HepG2 (cell line): ENCODE measurements around the gene USF1. TPM values are rescaled to one million over a fixed set of nuclear protein-coding genes. Genes with fewer than 3 reads are reported as not detected.

Source experiments
- CENPX ChIP-seq: sonication (generic); formaldehyde crosslinking; IDR thresholded peaks from 2 replicates; pipeline ENCODE4 v1.9.0; 2021; ENCODE audit warnings: mild to moderate bottlenecking, missing genetic modification reagents, moderate library complexity
- DMTF1 ChIP-seq: sonication (generic); formaldehyde crosslinking; IDR thresholded peaks from 2 replicates; pipeline ENCODE4 v1.4.0; 2020; ENCODE audit warnings: mild to moderate bottlenecking, missing genetic modification reagents
- ERF ChIP-seq: IDR thresholded peaks from 2 replicates; pipeline ENCODE4 v1.6.1; 2018; ENCODE audit warnings: missing biosample characterization, missing genetic modification reagents
- EZH2 ChIP-seq: conservative IDR thresholded peaks from 2 replicates; pipeline ENCODE4 v1.6.1; 2012; ENCODE audit warnings: mild to moderate bottlenecking, low read depth, low read length, moderate library complexity
- HNF4A ChIP-seq: sonication (generic); formaldehyde crosslinking; IDR thresholded peaks from 2 replicates; pipeline ENCODE4 v1.4.0; 2020; ENCODE audit warnings: missing genetic modification reagents
- HNF4G ChIP-seq, 2 experiments: sonication (generic) in 1 of 2; formaldehyde crosslinking in 1 of 2; IDR thresholded peaks; 2 replicates each; pipeline versions ENCODE4 v1.4.0 to v1.6.1; 2011 to 2020; ENCODE audit warnings: borderline replicate concordance in 2 of 2, low read depth in 2 of 2, mild to moderate bottlenecking in 2 of 2, low read length in 1 of 2, missing genetic modification reagents in 1 of 2, moderate library complexity in 1 of 2
- PRDM15 ChIP-seq: sonication (generic); formaldehyde crosslinking; IDR thresholded peaks from 2 replicates; pipeline ENCODE4 v1.4.0; 2020; ENCODE audit warnings: missing genetic modification reagents
- REPIN1 ChIP-seq: sonication (generic); formaldehyde crosslinking; IDR thresholded peaks from 2 replicates; pipeline ENCODE4 v1.8.0; 2022; ENCODE audit warnings: missing genetic modification reagents, low read depth, mild to moderate bottlenecking, borderline replicate concordance
- RNF219 ChIP-seq: sonication (generic); formaldehyde crosslinking; IDR thresholded peaks from 2 replicates; pipeline ENCODE4 v1.5.0; 2020; ENCODE audit warnings: mild to moderate bottlenecking, missing genetic modification reagents
- SIN3B ChIP-seq: fragments of 150-350 bp; IDR thresholded peaks from 2 replicates; pipeline ENCODE4 v1.6.1; 2014; ENCODE audit warnings: low read length
- STAG1 ChIP-seq: sonication (generic); formaldehyde crosslinking; IDR thresholded peaks from 2 replicates; pipeline ENCODE4 v1.4.0; 2020; ENCODE audit warnings: missing genetic modification reagents
- THAP8 ChIP-seq: sonication (generic); formaldehyde crosslinking; IDR thresholded peaks from 2 replicates; pipeline ENCODE4 v1.5.1; 2020; ENCODE audit warnings: missing genetic modification reagents, mild to moderate bottlenecking, borderline replicate concordance
- ZGPAT ChIP-seq: IDR thresholded peaks from 2 replicates; pipeline ENCODE4 v1.6.1; 2016; ENCODE audit warnings: mild to moderate bottlenecking
- ZNF264 ChIP-seq: sonication (generic); formaldehyde crosslinking; IDR thresholded peaks from 2 replicates; pipeline ENCODE4 v1.4.0; 2020; ENCODE audit warnings: missing genetic modification reagents
- ZNF496 ChIP-seq: sonication (generic); formaldehyde crosslinking; IDR thresholded peaks from 2 replicates; pipeline ENCODE4 v1.8.1; 2023; ENCODE audit warnings: mild to moderate bottlenecking, moderate library complexity, missing genetic modification reagents; ENCODE audit not compliant: insufficient replicate concordance
- ZNF572 ChIP-seq: sonication (generic); formaldehyde crosslinking; IDR thresholded peaks from 2 replicates; pipeline ENCODE4 v1.5.1; 2020; ENCODE audit warnings: mild to moderate bottlenecking, missing genetic modification reagents
- ZNF75D ChIP-seq: sonication (generic); formaldehyde crosslinking; IDR thresholded peaks from 2 replicates; pipeline ENCODE4 v1.8.1; 2023; ENCODE audit warnings: missing genetic modification reagents, mild to moderate bottlenecking, borderline replicate concordance
- ZNF816 ChIP-seq: sonication (generic); formaldehyde crosslinking; IDR thresholded peaks from 2 replicates; pipeline ENCODE4 v1.8.0; 2022; ENCODE audit warnings: missing genetic modification reagents, mild to moderate bottlenecking, borderline replicate concordance
- polyA plus RNA-seq, 8 experiments: library from polyadenylated mRNA; depleted of rRNA in 3 of 8; stranded (reverse) in 7 of 8; unstranded in 1 of 8; fragments of >200 nt; fragmentation: Illumina TruSeq in 4 of 8; extraction: Trizol in 4 of 8; gene quantifications; 2 replicates each; pipeline versions ENCODE4 v1.2.1 to v1.2.3, GENCODE V29; 2011 to 2016; ENCODE audit warnings: low read depth in 4 of 8, missing spikeins in 1 of 8, mixed read lengths in 1 of 8; ENCODE audit not compliant: insufficient read depth in 1 of 8
- total RNA-seq, 5 experiments: library from RNA; depleted of rRNA; stranded (reverse); fragments of >200 nt; fragmentation: Illumina TruSeq; extraction: Trizol; gene quantifications; 2 replicates each; pipeline ENCODE4 v1.2.3, GENCODE V29; 2016; ENCODE audit warnings: low read depth in 1 of 5

The USF1 gene
- total and polyA plus RNA-seq, 2 of the 13 experiments (the other 11 are each of a cell fraction or from before 2014, with no cell fraction given): 26.9 to 39.4 TPM

- TF ChIP-seq DMTF1 (CRISPR knock-in tag) (no peak; the same call in 1 of the 2 replicates), ZGPAT (CRISPR knock-in tag) (peak; percentile 96), HNF4A (CRISPR knock-in tag) (peak; percentile 99), ZNF264 (CRISPR knock-in tag) (peak; percentile 96), PRDM15 (CRISPR knock-in tag) (no peak), SIN3B (no peak), RNF219 (no peak), ZNF496 (no peak), ZNF75D (no peak), HNF4G (IDR thresholded peaks at IDR 0.05; ENCODE audit: borderline replicate concordance, low read depth, low read length) (peak; percentile 96), HNF4G (CRISPR knock-in tag; IDR thresholded peaks at IDR 0.05; ENCODE audit: borderline replicate concordance, low read depth) (peak; percentile 99), EZH2 (no peak), THAP8 (CRISPR knock-in tag) (no peak), ERF (CRISPR knock-in tag) (peak; percentile 93), ZNF572 (CRISPR knock-in tag) (no peak), STAG1 (CRISPR knock-in tag) (no peak), CENPX (no peak), ZNF816 (CRISPR knock-in tag) (no peak), REPIN1 (CRISPR knock-in tag) (peak; percentile 75; the same call in 1 of the 2 replicates)
Measured at GRCh38 chr1:161013488-161014230, 32.1 kb downstream of the USF1 start (continued).
